Tibial artery (tissue), 4 donors: ENCODE results near the gene COL1A2.

ENCODE experiments used
- DNase-seq, 2 donors: peaks; one replicate each; pipeline ENCODE4 v3.0.0-alpha.2; 2019
- H3K27ac ChIP-seq, 2 donors: fragments of 200-600 bp; sonication (generic) in 1 of 2; 1 replicate in 1 of 2; 2 replicates in 1 of 2; pipeline ENCODE4 v1.5.1; 2018 to 2019; ENCODE audit warnings: mild to moderate bottlenecking in 1 of 2
- H3K27me3 ChIP-seq, 2 donors: fragments of 200-600 bp; sonication (generic) in 1 of 2; one replicate each; pipeline versions ENCODE4 v1.5.1 to v1.6.0; 2016 to 2019
- H3K36me3 ChIP-seq, 3 donors: fragments of 200-600 bp; sonication (generic) in 2 of 3; one replicate each; pipeline ENCODE4 v1.5.1; 2016 to 2019; ENCODE audit warnings: mild to moderate bottlenecking in 2 of 3
- H3K4me1 ChIP-seq, 4 donors: fragments of 200-600 bp; sonication (generic) in 2 of 4; 1 replicate in 3 of 4; 2 replicates in 1 of 4; pipeline ENCODE4 v1.5.1; 2016 to 2019
- H3K4me3 ChIP-seq, 2 donors: fragments of 200-600 bp; sonication (generic) in 1 of 2; 1 replicate in 1 of 2; 2 replicates in 1 of 2; pipeline ENCODE4 v1.5.1; 2018 to 2019; ENCODE audit warnings: mild to moderate bottlenecking in 2 of 2
- H3K9me3 ChIP-seq, 3 donors: fragments of 200-600 bp; sonication (generic) in 1 of 3; one replicate each; pipeline ENCODE4 v1.5.1; 2016 to 2019
- CTCF ChIP-seq, 2 experiments: fragments of 200-600 bp in 1 of 2; fragments of 450-650 bp in 1 of 2; IDR thresholded peaks; one replicate each; pipeline ENCODE4 v1.5.1; 2017 to 2019; ENCODE audit warnings: antibody characterized with exemption in 2 of 2, mild to moderate bottlenecking in 1 of 2, moderate library complexity in 1 of 2
- intact Hi-C: fragments of 100-400 bp; cut with DNase I; formaldehyde crosslinking; loops from one replicate; pipeline ENCODE4 v1.15.0; 2023; ENCODE audit warnings: low total_unique reads

The COL1A2 gene

GRCh38 chr7:94433224-94433623, 38.5 kb downstream of the COL1A2 start:
- no peak overlapping the region for H3K4me3 ChIP-seq
- no peaks in the 10 kb centered on the region for H3K4me1 ChIP-seq
- H3K27me3 ChIP-seq = no peaks in the 10 kb centered on the region
- no peak for TF ChIP-seq CTCF (IDR thresholded peaks at IDR 0.05)
- intact Hi-C loops = loop anchor here (10.0 kb wide), 1 partner anchor 772 kb away; no protein-coding TSS in a partner anchor
- no peak for DNase-seq
- peaks cover 6 to 22% (median 18%) of the 10 kb centered on the region in 3 donors for H3K36me3 ChIP-seq
- no peaks in the 10 kb centered on the region for H3K9me3 ChIP-seq
- no peak overlapping the region for H3K27ac ChIP-seq

DNA sequence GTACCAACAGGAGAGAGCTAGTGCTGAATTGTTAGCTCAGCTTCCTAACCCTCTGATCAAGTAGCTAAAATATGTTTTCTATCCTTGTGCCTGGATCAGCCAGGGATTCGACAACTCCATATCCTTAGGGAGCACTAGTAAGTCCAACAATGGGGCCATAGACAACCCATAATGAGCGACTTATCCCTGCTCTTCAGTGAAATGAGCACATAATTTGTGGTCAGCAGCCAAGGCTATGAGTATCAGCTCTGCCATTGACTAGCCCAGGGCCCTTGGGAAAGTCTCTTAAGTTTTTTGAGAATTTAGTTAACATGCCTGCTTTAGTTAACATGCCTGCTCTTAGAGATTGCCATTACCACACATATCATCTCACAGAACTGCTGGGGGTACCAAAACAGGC, 39.3 kb downstream of the COL1A2 start:
- Histone ChIP-seq H3K27ac (no peak overlapping the region), H3K36me3 (peaks cover 0 to 15% (median 15%) of the 10 kb centered on the region in 3 donors), H3K27me3 (no peaks in the 10 kb centered on the region), H3K4me1 (no peaks in the 10 kb centered on the region), H3K4me3 (no peak overlapping the region), H3K9me3 (no peaks in the 10 kb centered on the region)
- intact Hi-C loops = loop anchor here (10.0 kb wide), 1 partner anchor 771 kb away; no protein-coding TSS in a partner anchor
- no peak for TF ChIP-seq CTCF (IDR thresholded peaks at IDR 0.05)
- DNase-seq = no peak

DNA sequence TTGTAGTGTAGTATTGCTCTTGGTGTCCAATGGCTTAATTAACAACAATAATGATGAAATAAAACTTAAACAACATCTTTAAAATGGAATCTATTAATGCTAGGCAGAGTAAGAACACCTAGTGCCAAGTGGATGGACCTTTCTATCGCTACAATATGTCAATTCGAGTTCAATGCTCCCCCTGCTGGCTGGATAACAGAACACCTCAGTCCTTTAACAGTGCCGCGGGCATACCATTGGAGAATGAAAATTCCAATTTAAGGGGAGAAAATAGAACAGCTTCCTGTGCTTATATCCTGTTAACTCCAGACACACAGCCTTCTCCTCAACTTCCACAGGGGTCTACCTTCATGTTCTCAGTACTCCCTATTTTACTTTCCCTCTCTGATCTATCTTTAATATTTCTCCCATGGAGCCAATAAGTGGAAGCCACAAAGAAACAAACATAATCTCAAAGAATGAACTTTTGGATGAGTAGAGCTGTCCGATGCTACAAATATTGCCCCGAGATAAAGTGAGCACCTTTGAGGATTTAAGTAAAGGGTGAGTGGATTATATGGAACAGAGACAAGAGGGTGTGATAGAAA, 41.4 kb downstream of the COL1A2 start:
- Histone ChIP-seq H3K36me3 (no peaks in the 10 kb centered on the region), H3K27me3 (no peaks in the 10 kb centered on the region), H3K4me1 (no peaks in the 10 kb centered on the region), H3K9me3 (no peaks in the 10 kb centered on the region), H3K27ac (no peak overlapping the region), H3K4me3 (no peak overlapping the region)
- intact Hi-C loops = loop anchor here (5.0 to 10.0 kb wide), 2 partner anchors 149 to 769 kb away; no protein-coding TSS in a partner anchor
- peak; percentile 82 for TF ChIP-seq CTCF (IDR thresholded peaks at IDR 0.05)
- DNase-seq = peak; percentile 80

GRCh38 chr7:94436700-94437099, 42.0 kb downstream of the COL1A2 start:
- no peak for TF ChIP-seq CTCF (IDR thresholded peaks at IDR 0.05)
- Histone ChIP-seq H3K4me3 (no peak overlapping the region), H3K4me1 (no peaks in the 10 kb centered on the region), H3K27me3 (no peaks in the 10 kb centered on the region), H3K36me3 (no peaks in the 10 kb centered on the region), H3K9me3 (no peaks in the 10 kb centered on the region), H3K27ac (no peak overlapping the region)
- intact Hi-C loops = loop anchor here (5.0 to 10.0 kb wide), 2 partner anchors 149 to 768 kb away; no protein-coding TSS in a partner anchor
- no peak for DNase-seq

DNA sequence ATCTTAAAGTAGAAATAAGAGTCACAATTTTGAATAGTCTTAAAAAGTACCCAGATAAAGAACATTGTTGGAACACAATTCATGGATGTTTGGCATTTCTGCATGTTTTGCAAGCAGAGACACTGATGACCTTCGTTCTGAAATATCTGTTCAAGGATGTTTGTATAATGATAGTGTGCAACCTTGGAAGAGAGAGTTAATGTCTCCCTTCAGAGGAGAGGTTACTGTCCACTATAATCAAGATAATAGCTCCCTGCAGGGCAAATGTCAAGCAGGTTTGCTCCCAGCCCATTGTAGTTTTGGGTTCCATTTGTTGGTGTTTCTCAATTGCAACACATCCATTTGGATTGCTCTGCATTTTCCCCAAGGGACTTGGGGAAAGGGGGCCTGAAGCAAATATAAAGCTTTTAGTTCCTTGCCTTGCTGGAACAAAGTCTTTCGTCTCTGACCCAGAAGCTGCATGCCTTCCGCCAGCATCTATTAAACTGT, 45.2 kb downstream of the COL1A2 start:
- no peak for TF ChIP-seq CTCF (IDR thresholded peaks at IDR 0.05)
- H3K4me3 ChIP-seq = no peak overlapping the region
- intact Hi-C loops = loop anchor here (5.0 to 10.0 kb wide), 2 partner anchors 153 to 765 kb away; no protein-coding TSS in a partner anchor

More for the DNA sequence above, 45.2 kb downstream of the COL1A2 start:
- H3K27ac ChIP-seq = no peak overlapping the region
- H3K4me1 ChIP-seq = no peaks in the 10 kb centered on the region
- no peaks in the 10 kb centered on the region for H3K9me3 ChIP-seq
- H3K27me3 ChIP-seq = no peaks in the 10 kb centered on the region
- DNase-seq = no peak
- no peaks in the 10 kb centered on the region for H3K36me3 ChIP-seq
